Osteoblast (primary cell): ENCODE data around the gene ETFRF1. TPM values are rescaled to one million over a fixed set of nuclear protein-coding genes. Genes with fewer than 3 reads are reported as not detected.

ENCODE experiments used
- DNase-seq: peaks from one replicate; pipeline ENCODE4 v3.0.0; 2011; ENCODE audit warnings: low spot score, mixed read lengths; ENCODE audit not compliant: insufficient read length; ENCODE audit errors: missing footprints
- H2AFZ ChIP-seq: 2 replicates; pipeline ENCODE4 v1.6.0; 2011; ENCODE audit warnings: mild to moderate bottlenecking, low read length
- H3K27ac ChIP-seq: 2 replicates; pipeline ENCODE4 v1.5.1; 2011; ENCODE audit warnings: mild to moderate bottlenecking, low read depth, low read length, moderate library complexity
- H3K27me3 ChIP-seq: 2 replicates; pipeline ENCODE4 v1.6.0; 2012; ENCODE audit warnings: mild to moderate bottlenecking, control low read depth, inconsistent platforms, low read length, moderate library complexity; ENCODE audit not compliant: insufficient read depth
- H3K36me3 ChIP-seq: 2 replicates; pipeline ENCODE4 v1.5.1; 2011; ENCODE audit warnings: mild to moderate bottlenecking, low read length, control low read depth, moderate library complexity; ENCODE audit not compliant: insufficient read depth
- H3K4me1 ChIP-seq: 2 replicates; pipeline ENCODE4 v1.5.1; 2011; ENCODE audit warnings: mild to moderate bottlenecking, low read length, control low read depth, moderate library complexity; ENCODE audit not compliant: insufficient read depth
- H3K4me2 ChIP-seq: 2 replicates; pipeline ENCODE4 v1.6.0; 2011; ENCODE audit warnings: mild to moderate bottlenecking, low read length; ENCODE audit not compliant: insufficient read depth
- H3K4me3 ChIP-seq: fragments of 200-600 bp; sonication (generic); 3 replicates; pipeline ENCODE4 v1.5.1; 2012; ENCODE audit warnings: mild to moderate bottlenecking, low read length, inconsistent platforms; ENCODE audit not compliant: insufficient read depth
- H3K79me2 ChIP-seq: 2 replicates; pipeline ENCODE4 v1.6.0; 2012; ENCODE audit warnings: mild to moderate bottlenecking, low read length, control low read depth, inconsistent platforms; ENCODE audit not compliant: insufficient read depth
- H3K9me3 ChIP-seq: 2 replicates; pipeline ENCODE4 v1.5.1; 2011; ENCODE audit warnings: low read depth, low read length, control low read depth
- H4K20me1 ChIP-seq: 2 replicates; pipeline ENCODE4 v1.6.0; 2012; ENCODE audit warnings: mild to moderate bottlenecking, low read length, control low read depth; ENCODE audit not compliant: insufficient read depth
- CTCF ChIP-seq: IDR thresholded peaks from 2 replicates; pipeline ENCODE4 v1.5.1; 2011; ENCODE audit warnings: mild to moderate bottlenecking, low read depth, low read length, moderate library complexity; ENCODE audit errors: extremely low read depth
- total RNA-seq: library from RNA; depleted of rRNA; stranded (reverse); fragments of >200 nt; gene quantifications from 2 replicates; pipeline ENCODE4 v1.2.3, GENCODE V29; 2012

ETFRF1 gene
- total RNA-seq, 1 donor, result 27.9 TPM

- Histone ChIP-seq H2AFZ (no peak overlapping the region), H3K4me3 (no peak overlapping the region)
These were observed 59.3 kb downstream of the ETFRF1 start for GRCh38 chr12:25254271-25254880.

More at GRCh38 chr12:25254271-25254880, 59.3 kb downstream of the ETFRF1 start:
- Histone ChIP-seq H3K36me3 (no peaks in the 10 kb centered on the region), H3K79me2 (peaks cover 9% of the 10 kb centered on the region), H3K4me1 (peaks cover 6% of the 10 kb centered on the region), H3K9me3 (no peaks in the 10 kb centered on the region), H3K27me3 (peaks cover 2% of the 10 kb centered on the region), H3K4me2 (no peak overlapping the region), H4K20me1 (peaks cover 4% of the 10 kb centered on the region), H3K27ac (no peak overlapping the region)
- no peak for TF ChIP-seq CTCF
- peak; percentile 66 for DNase-seq

Other genes with a start within 250 kb of the ETFRF1 start
- 239 and 273 TPM in 2 replicates for gene BCAT1, start 246.1 kb upstream of the ETFRF1 start, total RNA-seq
- 0.29 and 0.36 TPM in 2 replicates for gene DNAI7, start 77 bp upstream of the ETFRF1 start, total RNA-seq
- 18.5 and 23.9 TPM in 2 replicates for gene KRAS, start 55.7 kb downstream of the ETFRF1 start, total RNA-seq